HEK293 (cell line): ENCODE measurements around the gene CALML4.
A peak's percentile ranks its signal among the peaks of the same experiment; 100 is the strongest.

Source experiments
- CTCF ChIA-PET: fragments of 350-600 bp; formaldehyde crosslinking; extraction: SDS; loops from one replicate; lab custom pipeline; 2021; ENCODE audit warnings: antibody characterized with exemption; lab: Yijun Ruan, JAX
- POLR2A ChIA-PET: fragments of 300-600 bp; formaldehyde crosslinking; extraction: SDS; loops from one replicate; lab custom pipeline; 2020; ENCODE audit warnings: antibody characterized with exemption, inconsistent platforms; lab: Yijun Ruan, JAX
- H3K27ac ChIP-seq: fragments of 200-500 bp; sonication (Bioruptor generic); 2 replicates; pipeline ENCODE4 v1.5.1; 2014; ENCODE audit warnings: low read depth, low read length, control low read depth, inconsistent platforms; ENCODE audit errors: extremely low read depth
- H3K36me3 ChIP-seq, 2 experiments: fragments of 200-500 bp in 1 of 2; sonication (Bioruptor generic) in 1 of 2; 1 replicate in 1 of 2; 2 replicates in 1 of 2; pipeline ENCODE4 v1.5.1; 2014 to 2017; ENCODE audit warnings: inconsistent platforms in 2 of 2, low read length in 2 of 2; ENCODE audit not compliant: control insufficient read depth in 2 of 2, insufficient read depth in 1 of 2
- H3K4me1 ChIP-seq: fragments of 200-500 bp; sonication (Bioruptor generic); 2 replicates; pipeline ENCODE4 v1.5.1; 2014; ENCODE audit warnings: mild to moderate bottlenecking, low read length, inconsistent platforms; ENCODE audit not compliant: control insufficient read depth, insufficient read depth
- H3K4me3 ChIP-seq: 2 replicates; pipeline ENCODE4 v1.5.1; 2011; ENCODE audit warnings: low read depth, mild to moderate bottlenecking, control low read depth, low read length, moderate library complexity
- H3K9me3 ChIP-seq: fragments of 200-500 bp; sonication (Bioruptor generic); 2 replicates; pipeline ENCODE4 v1.5.1; 2014; ENCODE audit warnings: low read depth, low read length, inconsistent platforms; ENCODE audit not compliant: control insufficient read depth, insufficient read depth
- GLIS2 ChIP-seq: fragments of 450-650 bp; formaldehyde crosslinking; IDR thresholded peaks from 2 replicates; pipeline ENCODE4 v1.5.1; 2016; ENCODE audit warnings: missing biosample characterization, missing genetic modification characterization
- HOXD13 ChIP-seq: sonication (generic); formaldehyde crosslinking; IDR thresholded peaks from 2 replicates; pipeline ENCODE4 v1.8.0; 2022; ENCODE audit warnings: missing genetic modification reagents, borderline replicate concordance
- MYNN ChIP-seq: fragments of 450-650 bp; formaldehyde crosslinking; IDR thresholded peaks from 2 replicates; pipeline ENCODE4 v1.5.1; 2016; ENCODE audit warnings: missing biosample characterization, missing genetic modification characterization, borderline replicate concordance
- PRDM1 ChIP-seq: fragments of 450-650 bp; formaldehyde crosslinking; IDR thresholded peaks from 2 replicates; pipeline ENCODE4; 2016; ENCODE audit warnings: missing biosample characterization, missing genetic modification characterization
- SCRT2 ChIP-seq: fragments of 450-650 bp; formaldehyde crosslinking; IDR thresholded peaks from 2 replicates; pipeline ENCODE4 v1.5.1; 2016; ENCODE audit warnings: missing biosample characterization, missing genetic modification characterization
- SETDB1 ChIP-seq: IDR thresholded peaks from one replicate; pipeline ENCODE4 v1.6.1; 2017; ENCODE audit warnings: mild to moderate bottlenecking, low read length, moderate library complexity, mixed read lengths; ENCODE audit not compliant: insufficient read length
- ZBTB21 ChIP-seq: fragments of 450-650 bp; formaldehyde crosslinking; IDR thresholded peaks from 2 replicates; pipeline ENCODE4 v1.5.1; 2017; ENCODE audit warnings: missing biosample characterization, missing genetic modification characterization
- ZIC2 ChIP-seq: fragments of 450-650 bp; formaldehyde crosslinking; IDR thresholded peaks from 2 replicates; pipeline ENCODE4 v1.5.1; 2016; ENCODE audit warnings: missing biosample characterization, missing genetic modification characterization
- ZNF112 ChIP-seq: fragments of 450-650 bp; formaldehyde crosslinking; IDR thresholded peaks from 2 replicates; pipeline ENCODE4 v1.5.0; 2017; ENCODE audit warnings: missing biosample characterization, missing genetic modification characterization
- ZNF133 ChIP-seq: fragments of 450-650 bp; formaldehyde crosslinking; IDR thresholded peaks from 2 replicates; pipeline ENCODE4 v1.5.1; 2016; ENCODE audit warnings: missing biosample characterization, missing genetic modification characterization
- ZNF175 ChIP-seq: fragments of 450-650 bp; formaldehyde crosslinking; IDR thresholded peaks from 2 replicates; pipeline ENCODE4 v1.5.1; 2016; ENCODE audit warnings: missing biosample characterization, missing genetic modification characterization
- ZNF239 ChIP-seq: fragments of 450-650 bp; formaldehyde crosslinking; IDR thresholded peaks from 2 replicates; pipeline ENCODE4 v1.5.1; 2016; ENCODE audit warnings: missing biosample characterization, missing genetic modification characterization
- ZNF362 ChIP-seq: fragments of 450-650 bp; formaldehyde crosslinking; IDR thresholded peaks from 2 replicates; pipeline ENCODE4 v1.5.1; 2016; ENCODE audit warnings: missing biosample characterization, missing genetic modification characterization
- ZNF394 ChIP-seq: fragments of 450-650 bp; formaldehyde crosslinking; IDR thresholded peaks from 2 replicates; pipeline ENCODE4 v1.5.1; 2016; ENCODE audit warnings: missing biosample characterization, missing genetic modification characterization, mild to moderate bottlenecking, moderate library complexity, borderline replicate concordance
- ZNF48 ChIP-seq: fragments of 450-650 bp; formaldehyde crosslinking; IDR thresholded peaks from 2 replicates; pipeline ENCODE4 v1.5.1; 2016; ENCODE audit warnings: missing biosample characterization, missing genetic modification characterization
- ZNF510 ChIP-seq: fragments of 450-650 bp; formaldehyde crosslinking; IDR thresholded peaks from 2 replicates; pipeline ENCODE4 v1.5.1; 2018; ENCODE audit warnings: mild to moderate bottlenecking, missing genetic modification characterization, missing biosample characterization; ENCODE audit not compliant: insufficient replicate concordance
- ZNF529 ChIP-seq: fragments of 450-650 bp; formaldehyde crosslinking; IDR thresholded peaks from 2 replicates; pipeline ENCODE4 v1.5.1; 2017; ENCODE audit warnings: missing genetic modification characterization, missing biosample characterization; ENCODE audit not compliant: insufficient replicate concordance
- ZNF571 ChIP-seq: fragments of 450-650 bp; formaldehyde crosslinking; IDR thresholded peaks from 2 replicates; pipeline ENCODE4 v1.5.0; 2017; ENCODE audit warnings: missing biosample characterization, missing genetic modification characterization
- ZNF621 ChIP-seq: fragments of 450-650 bp; formaldehyde crosslinking; IDR thresholded peaks from 2 replicates; pipeline ENCODE4 v1.5.1; 2017; ENCODE audit warnings: missing biosample characterization, missing genetic modification characterization
- ZNF660 ChIP-seq: fragments of 450-650 bp; IDR thresholded peaks from 2 replicates; pipeline ENCODE4 v1.5.1; 2018; ENCODE audit warnings: missing biosample characterization, mild to moderate bottlenecking, missing genetic modification characterization
- ZNF785 ChIP-seq: fragments of 450-650 bp; formaldehyde crosslinking; IDR thresholded peaks from 2 replicates; pipeline ENCODE4 v1.5.1; 2016; ENCODE audit warnings: missing biosample characterization, missing genetic modification characterization
- ZNF792 ChIP-seq: fragments of 450-650 bp; formaldehyde crosslinking; IDR thresholded peaks from 2 replicates; pipeline ENCODE4 v1.5.1; 2016; ENCODE audit warnings: missing biosample characterization, missing genetic modification characterization
- ZNF843 ChIP-seq: fragments of 450-650 bp; formaldehyde crosslinking; IDR thresholded peaks from 2 replicates; pipeline ENCODE4 v1.5.1; 2016; ENCODE audit warnings: missing biosample characterization, missing genetic modification characterization
- TF ChIP-seq, protein P1 (sequence below): fragments of 450-650 bp; formaldehyde crosslinking; IDR thresholded peaks from 2 replicates; pipeline ENCODE4 v1.5.1; 2016; ENCODE audit warnings: missing biosample characterization, missing genetic modification characterization
- TF ChIP-seq, protein P2 (sequence below): fragments of 450-650 bp; formaldehyde crosslinking; IDR thresholded peaks from 2 replicates; pipeline ENCODE4 v1.5.1; 2016; ENCODE audit warnings: missing biosample characterization, missing genetic modification characterization
- TF ChIP-seq, protein P3 (sequence below): fragments of 450-650 bp; formaldehyde crosslinking; IDR thresholded peaks from 2 replicates; pipeline ENCODE4 v1.5.1; 2016; ENCODE audit warnings: missing biosample characterization, missing genetic modification characterization, borderline replicate concordance

The CALML4 gene

GRCh38 chr15:68205954-68206539, 915 bp upstream of the CALML4 start:
- Histone ChIP-seq H3K4me1 (no peaks in the 10 kb centered on the region), H3K4me3 (no peak overlapping the region), H3K27ac (no peak overlapping the region), H3K9me3 (no peaks in the 10 kb centered on the region), H3K36me3 (peaks cover 0 to 28% of the 10 kb centered on the region in 2 experiments; a peak in 1 of 3 replicates)
- TF ChIP-seq SCRT2 (tag by site-specific recombination) = peak; percentile 62
- TF ChIP-seq ZNF239 = no peak
- ChIA-PET POLR2A (no interaction called here), CTCF (no interaction called here)

- POLR2A ChIA-PET = interaction anchor here (0.6 kb wide), 1 partner anchor 228 kb away, joined by 3 read pairs; no protein-coding TSS in a partner anchor
- TF ChIP-seq ZNF112 (no peak), ZNF394 (tag by site-specific recombination) (no peak), ZIC2 (no peak), ZNF785 (no peak), ZNF175 (tag by site-specific recombination) (no peak), MYNN (no peak), ZNF133 (tag by site-specific recombination) (no peak), ZNF792 (tag by site-specific recombination) (no peak), GLIS2 (tag by site-specific recombination) (no peak), ZNF362 (tag by site-specific recombination) (no peak), HOXD13 (CRISPR knock-in tag) (no peak), ZNF843 (tag by site-specific recombination) (no peak), ZNF48 (tag by site-specific recombination) (no peak), ZNF529 (tag by site-specific recombination) (no peak), ZBTB21 (tag by site-specific recombination) (no peak), SETDB1 (no peak)
- TF ChIP-seq, protein P1, sequence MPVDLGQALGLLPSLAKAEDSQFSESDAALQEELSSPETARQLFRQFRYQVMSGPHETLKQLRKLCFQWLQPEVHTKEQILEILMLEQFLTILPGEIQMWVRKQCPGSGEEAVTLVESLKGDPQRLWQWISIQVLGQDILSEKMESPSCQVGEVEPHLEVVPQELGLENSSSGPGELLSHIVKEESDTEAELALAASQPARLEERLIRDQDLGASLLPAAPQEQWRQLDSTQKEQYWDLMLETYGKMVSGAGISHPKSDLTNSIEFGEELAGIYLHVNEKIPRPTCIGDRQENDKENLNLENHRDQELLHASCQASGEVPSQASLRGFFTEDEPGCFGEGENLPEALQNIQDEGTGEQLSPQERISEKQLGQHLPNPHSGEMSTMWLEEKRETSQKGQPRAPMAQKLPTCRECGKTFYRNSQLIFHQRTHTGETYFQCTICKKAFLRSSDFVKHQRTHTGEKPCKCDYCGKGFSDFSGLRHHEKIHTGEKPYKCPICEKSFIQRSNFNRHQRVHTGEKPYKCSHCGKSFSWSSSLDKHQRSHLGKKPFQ (tag by site-specific recombination) = no peak
- TF ChIP-seq, protein P2, sequence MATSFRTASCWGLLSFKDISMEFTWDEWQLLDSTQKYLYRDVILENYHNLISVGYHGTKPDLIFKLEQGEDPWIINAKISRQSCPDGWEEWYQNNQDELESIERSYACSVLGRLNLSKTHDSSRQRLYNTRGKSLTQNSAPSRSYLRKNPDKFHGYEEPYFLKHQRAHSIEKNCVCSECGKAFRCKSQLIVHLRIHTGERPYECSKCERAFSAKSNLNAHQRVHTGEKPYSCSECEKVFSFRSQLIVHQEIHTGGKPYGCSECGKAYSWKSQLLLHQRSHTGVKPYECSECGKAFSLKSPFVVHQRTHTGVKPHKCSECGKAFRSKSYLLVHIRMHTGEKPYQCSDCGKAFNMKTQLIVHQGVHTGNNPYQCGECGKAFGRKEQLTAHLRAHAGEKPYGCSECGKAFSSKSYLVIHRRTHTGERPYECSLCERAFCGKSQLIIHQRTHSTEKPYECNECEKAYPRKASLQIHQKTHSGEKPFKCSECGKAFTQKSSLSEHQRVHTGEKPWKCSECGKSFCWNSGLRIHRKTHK (tag by site-specific recombination) = no peak
- CTCF ChIA-PET = no interaction called here
- no peaks in the 10 kb centered on the region for H3K4me1 ChIP-seq
- H3K27ac ChIP-seq = no peak overlapping the region
- no peak overlapping the region for H3K4me3 ChIP-seq
- no peaks in the 10 kb centered on the region for H3K9me3 ChIP-seq
- H3K36me3 ChIP-seq = peaks cover 0 to 27% of the 10 kb centered on the region in 2 experiments; a peak in 1 of 3 replicates
Observed at GRCh38 chr15:68205558-68205944, 419 bp upstream of the CALML4 start.

DNA sequence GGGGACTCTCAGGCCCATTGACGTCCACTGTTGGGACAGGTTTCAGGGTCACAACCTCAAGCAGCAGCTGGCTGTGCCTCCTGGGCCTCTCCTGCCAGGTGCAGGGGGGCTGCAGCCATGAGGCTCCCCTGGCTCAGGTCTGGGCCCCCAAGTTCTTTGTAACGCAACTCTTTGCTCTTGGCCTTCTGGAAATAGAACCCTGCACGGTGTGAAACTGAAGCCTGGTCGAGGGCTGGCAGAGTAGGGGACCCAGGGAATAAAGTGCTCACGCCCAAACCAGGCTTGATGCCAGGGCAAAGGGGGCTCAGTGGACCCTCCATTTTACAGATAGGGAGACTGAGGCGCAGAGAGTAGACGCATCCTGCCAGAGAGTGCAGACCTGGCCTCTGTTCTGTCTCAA, 771 bp downstream of the CALML4 start:
- ChIA-PET CTCF (no interaction called here), POLR2A (no interaction called here)
- H3K27ac ChIP-seq = no peak overlapping the region
- H3K36me3 ChIP-seq = peaks cover 0 to 20% of the 10 kb centered on the region in 2 experiments; a peak in 1 of 3 replicates
- no peak overlapping the region for H3K4me3 ChIP-seq
- no peaks in the 10 kb centered on the region for H3K4me1 ChIP-seq
- H3K9me3 ChIP-seq = no peaks in the 10 kb centered on the region
- no peak for TF ChIP-seq ZNF621 (tag by site-specific recombination)
- no peak for TF ChIP-seq HOXD13 (CRISPR knock-in tag)
- TF ChIP-seq ZNF510 (tag by site-specific recombination) = no peak
- no peak for TF ChIP-seq ZNF660 (tag by site-specific recombination)
- no peak for TF ChIP-seq ZNF571 (tag by site-specific recombination)
- TF ChIP-seq PRDM1 (tag by site-specific recombination) = no peak
- TF ChIP-seq, protein P3, sequence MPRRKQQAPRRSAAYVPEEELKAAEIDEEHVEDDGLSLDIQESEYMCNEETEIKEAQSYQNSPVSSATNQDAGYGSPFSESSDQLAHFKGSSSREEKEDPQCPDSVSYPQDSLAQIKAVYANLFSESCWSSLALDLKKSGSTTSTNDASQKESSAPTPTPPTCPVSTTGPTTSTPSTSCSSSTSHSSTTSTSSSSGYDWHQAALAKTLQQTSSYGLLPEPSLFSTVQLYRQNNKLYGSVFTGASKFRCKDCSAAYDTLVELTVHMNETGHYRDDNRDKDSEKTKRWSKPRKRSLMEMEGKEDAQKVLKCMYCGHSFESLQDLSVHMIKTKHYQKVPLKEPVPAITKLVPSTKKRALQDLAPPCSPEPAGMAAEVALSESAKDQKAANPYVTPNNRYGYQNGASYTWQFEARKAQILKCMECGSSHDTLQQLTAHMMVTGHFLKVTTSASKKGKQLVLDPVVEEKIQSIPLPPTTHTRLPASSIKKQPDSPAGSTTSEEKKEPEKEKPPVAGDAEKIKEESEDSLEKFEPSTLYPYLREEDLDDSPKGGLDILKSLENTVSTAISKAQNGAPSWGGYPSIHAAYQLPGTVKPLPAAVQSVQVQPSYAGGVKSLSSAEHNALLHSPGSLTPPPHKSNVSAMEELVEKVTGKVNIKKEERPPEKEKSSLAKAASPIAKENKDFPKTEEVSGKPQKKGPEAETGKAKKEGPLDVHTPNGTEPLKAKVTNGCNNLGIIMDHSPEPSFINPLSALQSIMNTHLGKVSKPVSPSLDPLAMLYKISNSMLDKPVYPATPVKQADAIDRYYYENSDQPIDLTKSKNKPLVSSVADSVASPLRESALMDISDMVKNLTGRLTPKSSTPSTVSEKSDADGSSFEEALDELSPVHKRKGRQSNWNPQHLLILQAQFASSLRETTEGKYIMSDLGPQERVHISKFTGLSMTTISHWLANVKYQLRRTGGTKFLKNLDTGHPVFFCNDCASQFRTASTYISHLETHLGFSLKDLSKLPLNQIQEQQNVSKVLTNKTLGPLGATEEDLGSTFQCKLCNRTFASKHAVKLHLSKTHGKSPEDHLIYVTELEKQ (tag by site-specific recombination) = no peak
